Epithelial cell of proximal tubule (primary cell): ENCODE results near the gene HOXA7. TPM values are rescaled to one million over a fixed set of nuclear protein-coding genes. Genes with fewer than 3 reads are reported as not detected.

ENCODE experiments used
- DNase-seq: peaks from one replicate; pipeline ENCODE4 v3.0.0-alpha.2; 2011; ENCODE audit warnings: low read depth
- H3K4me3 ChIP-seq: 2 replicates; pipeline ENCODE4 v1.5.1; 2011; ENCODE audit warnings: low read depth, mild to moderate bottlenecking, low read length
- CTCF ChIP-seq: conservative IDR thresholded peaks from 2 replicates; pipeline ENCODE4 v1.5.1; 2012; ENCODE audit warnings: low read depth, mild to moderate bottlenecking, low read length
- total RNA-seq: library from RNA; depleted of rRNA; stranded (reverse); fragments of >200 nt; gene quantifications from 2 replicates; pipeline ENCODE4 v1.2.3, GENCODE V29; 2015

HOXA7 gene
- total RNA-seq, 1 donor from 2014 or later: 21.4 TPM

- peak overlapping the region; percentile 35 for H3K4me3 ChIP-seq
These were observed 48.8 kb downstream of the HOXA7 start for GRCh38 chr7:27107391-27108381.

DNA sequence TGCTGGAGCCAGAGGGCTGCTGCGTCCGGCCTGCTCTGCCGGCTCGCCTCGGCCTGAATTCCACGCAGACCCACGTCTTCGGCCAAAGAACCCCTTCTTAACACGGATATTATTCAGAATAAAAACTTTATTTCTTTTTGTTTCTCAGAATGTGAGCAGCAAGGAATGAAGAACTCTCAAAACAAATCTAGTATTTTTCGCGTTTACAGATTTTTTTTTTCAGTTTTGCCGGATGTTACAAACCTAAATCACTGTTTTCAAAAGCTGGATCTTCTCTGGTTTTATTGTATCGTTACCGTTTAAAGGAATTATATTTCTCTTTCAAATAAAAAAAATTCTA is 49.6 kb downstream of the HOXA7 start:
- H3K4me3 ChIP-seq: peak overlapping the region; percentile 35
- no peak for DNase-seq

More at GRCh38 chr7:27107391-27108381, 48.8 kb downstream of the HOXA7 start:
- DNase-seq: no peak
- no peak for TF ChIP-seq CTCF

DNA sequence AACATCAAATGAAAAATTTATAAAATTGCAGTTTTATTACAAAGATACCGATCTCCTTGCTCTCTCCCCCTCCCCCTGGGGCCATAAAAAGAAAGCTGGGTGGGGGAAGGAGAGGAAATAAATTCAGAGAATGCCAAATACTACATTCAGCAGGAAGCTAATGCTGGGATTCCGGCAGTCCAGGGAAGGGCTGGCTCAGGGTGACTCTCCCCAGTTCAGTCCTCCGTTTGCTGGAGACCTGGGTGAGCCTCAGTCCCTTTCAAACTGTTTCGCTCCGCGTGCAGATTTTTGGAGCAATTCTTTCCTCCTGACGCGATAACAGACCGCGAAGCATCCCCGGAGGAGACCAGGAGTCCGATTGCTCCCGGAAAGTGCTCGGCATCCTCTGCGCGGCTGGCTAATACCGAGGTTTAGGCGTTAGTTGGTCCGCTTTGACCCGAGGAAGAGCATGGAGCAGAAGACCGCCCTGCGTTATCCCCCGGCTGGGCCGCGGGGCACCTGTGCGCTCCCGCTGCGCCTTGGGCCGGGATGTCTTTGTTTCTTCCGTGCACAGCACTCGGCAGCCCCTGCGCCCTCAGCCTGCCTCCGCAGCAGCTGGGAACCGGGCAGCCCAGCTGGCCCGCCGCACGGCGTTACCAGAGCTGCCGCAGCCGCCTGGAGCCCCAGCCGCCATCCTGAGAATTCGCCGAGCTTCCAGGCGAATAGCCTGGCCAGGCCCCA is 50.1 kb downstream of the HOXA7 start:
- no peak for TF ChIP-seq CTCF
- peak overlapping the region; percentile 35 for H3K4me3 ChIP-seq
- DNase-seq: no peak

More for the DNA sequence above, 49.6 kb downstream of the HOXA7 start:
- TF ChIP-seq CTCF: no peak

GRCh38 chr7:27105301-27106031 is 51.0 kb downstream of the HOXA7 start:
- TF ChIP-seq CTCF: no peak
- no peak for DNase-seq
- H3K4me3 ChIP-seq: peak overlapping the region; percentile 14

DNA sequence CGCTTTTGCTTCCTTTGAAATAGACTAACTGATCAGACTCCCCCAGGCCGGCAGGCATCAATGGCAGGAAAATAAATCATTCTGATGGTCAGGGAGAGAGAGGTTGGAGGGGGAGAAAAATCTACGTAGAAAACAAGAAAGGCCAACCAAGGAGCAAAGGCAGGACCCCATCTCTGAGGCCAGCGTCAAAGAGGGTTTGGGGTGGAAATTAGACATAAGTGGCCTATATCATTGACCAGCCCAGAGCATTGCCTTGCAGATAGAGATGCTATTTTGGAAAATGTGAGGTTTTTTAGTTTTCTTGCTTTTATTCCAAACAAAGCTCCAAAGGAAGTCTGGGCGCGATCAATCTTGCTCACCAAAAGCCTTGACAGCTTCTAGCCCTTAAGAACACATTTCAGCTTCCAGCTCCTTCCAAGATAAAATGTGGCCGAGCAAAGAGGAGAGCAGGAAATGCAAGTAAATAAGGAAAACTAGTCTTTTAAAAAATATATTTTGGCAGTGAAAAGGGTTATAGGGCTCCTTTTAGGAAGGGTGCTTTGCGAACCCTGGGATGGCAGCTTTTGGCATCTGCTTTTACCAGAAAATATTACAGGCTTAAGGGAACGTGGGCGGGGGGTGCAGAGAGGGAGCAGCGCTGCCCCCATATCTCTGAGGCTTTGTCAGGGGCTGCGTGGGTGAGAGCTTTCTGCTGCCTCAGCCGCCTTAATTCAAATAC is 52.0 kb downstream of the HOXA7 start:
- TF ChIP-seq CTCF: no peak
- no peak for DNase-seq
- peak overlapping the region; percentile 53 for H3K4me3 ChIP-seq

Other genes starting within 250 kb of the HOXA7 start
- gene HOXA1, start 60.7 kb downstream of the HOXA7 start, total RNA-seq: 5.7 and 7.1 TPM in 2 replicates
- gene HOXA2, start 54.0 kb downstream of the HOXA7 start, total RNA-seq: 0.69 and 2.0 TPM in 2 replicates
- 9.2 and 14.6 TPM in 2 replicates for gene HOXA4, start 25.9 kb downstream of the HOXA7 start, total RNA-seq
- 20.1 and 47.6 TPM in 2 replicates for gene HOXA5, start 13.0 kb downstream of the HOXA7 start, total RNA-seq
- 5.7 and 11.8 TPM in 2 replicates for gene HOXA6, start 8.9 kb downstream of the HOXA7 start, total RNA-seq
- gene HOXA3, start 4.1 kb downstream of the HOXA7 start, total RNA-seq: 14.4 and 33.2 TPM in 2 replicates
- gene HOXA9, start 8.9 kb upstream of the HOXA7 start, total RNA-seq: 82.4 and 104 TPM in 2 replicates
- gene HOXA10, start 17.6 kb upstream of the HOXA7 start, total RNA-seq: 36.7 and 51.7 TPM in 2 replicates
- gene HOXA11, start 28.6 kb upstream of the HOXA7 start, total RNA-seq: 10.7 and 12.5 TPM in 2 replicates
- not detected in 2 replicates for gene HOXA13, start 43.4 kb upstream of the HOXA7 start, total RNA-seq
- not detected in 2 replicates for gene EVX1, start 86.1 kb upstream of the HOXA7 start, total RNA-seq